SIG-M5 (cell line): Measurements from ENCODE around the gene GREB1L.
A peak's percentile ranks its signal among the peaks of the same experiment; 100 is the strongest.
"Not testable (repeated sequence)": the region's sequence is repeated elsewhere in the genome, so short reads cannot be mapped to it uniquely, and the experiment has no call there.

Source experiments
- DNase-seq: peaks from one replicate; lab custom pipeline; 2025; lab: John Stamatoyannopoulos, UW

Gene GREB1L

GRCh38 chr18:21242141-21242779, at the start of gene GREB1L:
Gene GREB1L, plus strand, starts transcription at chr18:21242232. Its CDS starts 141,287 bp downstream, at chr18:21383519.
- DNase-seq, result no peak

- DNase-seq, result no peak
Observed at GRCh38 chr18:21192308-21192624, 49.8 kb upstream of the GREB1L start.

GRCh38 chr18:21194871-21195771, 46.9 kb upstream of the GREB1L start:
- DNase-seq, result peak; percentile 44

GRCh38 chr18:21196426-21196825, 45.6 kb upstream of the GREB1L start:
- DNase-seq, result no peak

GRCh38 chr18:21203126-21203525, 38.9 kb upstream of the GREB1L start:
- no peak for DNase-seq

GRCh38 chr18:21203542-21204241, 38.3 kb upstream of the GREB1L start:
- DNase-seq, result no peak

- DNase-seq, result no peak
Observed at GRCh38 chr18:21205695-21206094, 36.3 kb upstream of the GREB1L start.

- no peak for DNase-seq
Observed at GRCh38 chr18:21210278-21210677, 31.8 kb upstream of the GREB1L start.

GRCh38 chr18:21210784-21211183, 31.2 kb upstream of the GREB1L start:
- no peak for DNase-seq

- DNase-seq, result not testable (repeated sequence)
Observed at GRCh38 chr18:21214409-21214808, 27.6 kb upstream of the GREB1L start.

GRCh38 chr18:21215490-21215889, 26.5 kb upstream of the GREB1L start:
- no peak for DNase-seq

- DNase-seq, result no peak
Observed at GRCh38 chr18:21218862-21219261, 23.2 kb upstream of the GREB1L start.

- no peak for DNase-seq
Observed at GRCh38 chr18:21230436-21230835, 11.6 kb upstream of the GREB1L start.

- DNase-seq, result no peak
Observed at GRCh38 chr18:21241301-21242048, 557 bp upstream of the GREB1L start.

GRCh38 chr18:21242780-21243401, 859 bp downstream of the GREB1L start:
- DNase-seq, result no peak

- no peak for DNase-seq
Observed at GRCh38 chr18:21254576-21254975, 12.5 kb downstream of the GREB1L start.

- DNase-seq, result no peak
Observed at GRCh38 chr18:21255211-21255610, 13.2 kb downstream of the GREB1L start.

GRCh38 chr18:21257386-21257785, 15.4 kb downstream of the GREB1L start:
- DNase-seq, result no peak

GRCh38 chr18:21260621-21261020, 18.6 kb downstream of the GREB1L start:
- no peak for DNase-seq

GRCh38 chr18:21261352-21261751, 19.3 kb downstream of the GREB1L start:
- no peak for DNase-seq

GRCh38 chr18:21262244-21262643, 20.2 kb downstream of the GREB1L start:
- DNase-seq, result no peak

- no peak for DNase-seq
Observed at GRCh38 chr18:21262979-21263378, 20.9 kb downstream of the GREB1L start.
